Measurements from ENCODE around the gene LRRC18. TPM values are rescaled to one million over a fixed set of nuclear protein-coding genes. Genes with fewer than 3 reads are reported as not detected.

LRRC18 gene
- polyA plus RNA-seq, 1 of the 3 experiments (the other 2 are of a cell fraction), result not detected

DNA sequence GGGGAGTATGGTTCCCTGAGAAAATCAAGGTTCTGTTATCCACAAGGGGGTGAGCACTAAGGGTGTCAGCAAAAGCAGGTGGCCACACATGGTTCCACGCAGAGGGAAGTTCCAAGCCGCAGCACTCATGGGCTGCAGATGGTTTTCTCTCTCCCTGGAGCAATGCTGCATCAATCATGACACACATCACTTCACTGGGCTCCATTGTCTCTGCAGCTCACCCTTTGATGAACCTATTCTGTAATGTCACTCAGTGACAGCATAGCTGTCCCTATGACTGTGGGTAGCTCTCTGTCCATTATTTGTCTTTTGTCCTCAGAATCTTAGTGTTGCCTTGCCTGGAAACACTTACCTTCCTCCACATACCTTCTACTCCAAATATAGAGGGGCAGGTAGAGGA lies 34.8 kb downstream of the LRRC18 start:
- DNase-seq, result no peak
- Histone ChIP-seq H3K4me3 (ENCODE audit: low read depth in 2 of 2, low read length in 1 of 2) (no peak overlapping the region), H3K27ac (ENCODE audit: low read depth in 2 of 2, low read length in 1 of 2) (no peak overlapping the region), H3K79me2 (ENCODE audit: insufficient read depth) (no peaks in the 10 kb centered on the region), H3F3A (replicated peaks; ENCODE audit: insufficient read depth) (no peaks in the 10 kb centered on the region), H4K20me1 (ENCODE audit: insufficient read depth) (no peaks in the 10 kb centered on the region), H3K27me3 (ENCODE audit: insufficient read depth) (no peaks in the 10 kb centered on the region), H3K4me1 (ENCODE audit: control insufficient read depth in 1 of 2, insufficient read depth in 2 of 2, low read depth in 1 of 2, low read length in 1 of 2) (no peaks in the 10 kb centered on the region), H3K9me2 (no peaks in the 10 kb centered on the region), H3K4me2 (no peak overlapping the region), H3K9ac (no peak overlapping the region), H3K36me3 (replicated peaks in 1 of 2; ENCODE audit: control insufficient read depth in 1 of 2, insufficient read depth in 2 of 2, low read length in 1 of 2) (no peaks in the 10 kb centered on the region), H2AFZ (ENCODE audit: low read depth) (no peak overlapping the region), H3K9me3 (no peaks in the 10 kb centered on the region)
- TF ChIP-seq REST (IDR thresholded peaks at IDR 0.05; ENCODE audit: low read depth, low read length), result no peak
- TF ChIP-seq, protein P1, sequence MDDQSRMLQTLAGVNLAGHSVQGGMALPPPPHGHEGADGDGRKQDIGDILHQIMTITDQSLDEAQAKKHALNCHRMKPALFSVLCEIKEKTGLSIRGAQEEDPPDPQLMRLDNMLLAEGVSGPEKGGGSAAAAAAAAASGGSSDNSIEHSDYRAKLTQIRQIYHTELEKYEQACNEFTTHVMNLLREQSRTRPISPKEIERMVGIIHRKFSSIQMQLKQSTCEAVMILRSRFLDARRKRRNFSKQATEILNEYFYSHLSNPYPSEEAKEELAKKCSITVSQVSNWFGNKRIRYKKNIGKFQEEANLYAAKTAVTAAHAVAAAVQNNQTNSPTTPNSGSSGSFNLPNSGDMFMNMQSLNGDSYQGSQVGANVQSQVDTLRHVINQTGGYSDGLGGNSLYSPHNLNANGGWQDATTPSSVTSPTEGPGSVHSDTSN (IDR thresholded peaks at IDR 0.05), result no peak
- TF ChIP-seq NFIC (IDR thresholded peaks at IDR 0.05; ENCODE audit: borderline replicate concordance), result no peak
- TF ChIP-seq GATA2 (CRISPR knock-in tag; IDR thresholded peaks at IDR 0.05), result no peak
- no peak for TF ChIP-seq JUND (IDR thresholded peaks at IDR 0.05)
- TF ChIP-seq, protein P2, sequence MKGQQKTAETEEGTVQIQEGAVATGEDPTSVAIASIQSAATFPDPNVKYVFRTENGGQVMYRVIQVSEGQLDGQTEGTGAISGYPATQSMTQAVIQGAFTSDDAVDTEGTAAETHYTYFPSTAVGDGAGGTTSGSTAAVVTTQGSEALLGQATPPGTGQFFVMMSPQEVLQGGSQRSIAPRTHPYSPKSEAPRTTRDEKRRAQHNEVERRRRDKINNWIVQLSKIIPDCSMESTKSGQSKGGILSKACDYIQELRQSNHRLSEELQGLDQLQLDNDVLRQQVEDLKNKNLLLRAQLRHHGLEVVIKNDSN (IDR thresholded peaks at IDR 0.05; ENCODE audit: borderline replicate concordance, low read depth), result no peak
- TF ChIP-seq GABPA (IDR thresholded peaks at IDR 0.05; ENCODE audit: low read depth), result no peak
- TF ChIP-seq RCOR1 (IDR thresholded peaks at IDR 0.05; ENCODE audit: low read length), result no peak
- TF ChIP-seq NRF1 (IDR thresholded peaks at IDR 0.05; ENCODE audit: low read depth, low read length), result no peak
- TF ChIP-seq ELF1 (IDR thresholded peaks at IDR 0.05), result no peak
- ChIA-PET POLR2A (no interaction called here), CTCF (interaction anchor here (3.4 kb wide), 1 partner anchor 18 kb away, joined by 15 read pairs; no protein-coding TSS in a partner anchor)
- 36% methylated on average over 2 of the region's 2 CpGs for WGBS (ENCODE audit: low lambda C conversion rate)

DNA sequence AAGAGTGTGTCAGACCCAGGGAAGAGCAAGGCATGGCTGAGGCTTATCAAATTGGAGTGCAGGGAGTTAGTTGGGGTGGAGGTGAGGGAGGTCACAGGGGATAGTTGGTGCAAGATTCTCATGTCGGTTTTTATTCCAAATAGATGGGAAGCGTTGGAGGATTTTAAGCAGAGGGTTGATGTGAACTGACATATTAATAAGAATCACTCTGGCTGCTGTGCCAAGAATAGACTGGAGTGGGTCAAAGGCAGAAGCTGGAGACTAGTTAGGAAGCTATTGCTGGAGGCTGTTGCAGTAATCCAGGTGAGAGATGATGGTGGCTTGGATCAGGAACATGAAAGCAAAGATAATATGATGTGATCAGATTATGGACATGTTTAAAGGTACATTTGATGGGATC lies 36.5 kb downstream of the LRRC18 start:
- Histone ChIP-seq H3K4me2 (no peak overlapping the region), H3K4me1 (ENCODE audit: control insufficient read depth in 1 of 2, insufficient read depth in 2 of 2, low read depth in 1 of 2, low read length in 1 of 2) (no peaks in the 10 kb centered on the region), H3K9ac (no peak overlapping the region), H3F3A (replicated peaks; ENCODE audit: insufficient read depth) (no peaks in the 10 kb centered on the region), H3K4me3 (ENCODE audit: low read depth in 2 of 2, low read length in 1 of 2) (no peak overlapping the region), H3K27ac (ENCODE audit: low read depth in 2 of 2, low read length in 1 of 2) (no peak overlapping the region), H3K9me3 (no peaks in the 10 kb centered on the region), H3K27me3 (ENCODE audit: insufficient read depth) (no peaks in the 10 kb centered on the region), H2AFZ (ENCODE audit: low read depth) (no peak overlapping the region), H4K20me1 (ENCODE audit: insufficient read depth) (no peaks in the 10 kb centered on the region), H3K79me2 (ENCODE audit: insufficient read depth) (no peaks in the 10 kb centered on the region), H3K9me2 (no peaks in the 10 kb centered on the region), H3K36me3 (replicated peaks in 1 of 2; ENCODE audit: control insufficient read depth in 1 of 2, insufficient read depth in 2 of 2, low read length in 1 of 2) (no peaks in the 10 kb centered on the region)
- no peak for DNase-seq
- POLR2A ChIA-PET, result no interaction called here
- WGBS (ENCODE audit: low lambda C conversion rate), result 24% methylated on average over 2 of the region's 2 CpGs
- CTCF ChIA-PET, result interaction anchor here (3.4 kb wide), 1 partner anchor 16 kb away, joined by 15 read pairs; no protein-coding TSS in a partner anchor
- TF ChIP-seq, protein P3, sequence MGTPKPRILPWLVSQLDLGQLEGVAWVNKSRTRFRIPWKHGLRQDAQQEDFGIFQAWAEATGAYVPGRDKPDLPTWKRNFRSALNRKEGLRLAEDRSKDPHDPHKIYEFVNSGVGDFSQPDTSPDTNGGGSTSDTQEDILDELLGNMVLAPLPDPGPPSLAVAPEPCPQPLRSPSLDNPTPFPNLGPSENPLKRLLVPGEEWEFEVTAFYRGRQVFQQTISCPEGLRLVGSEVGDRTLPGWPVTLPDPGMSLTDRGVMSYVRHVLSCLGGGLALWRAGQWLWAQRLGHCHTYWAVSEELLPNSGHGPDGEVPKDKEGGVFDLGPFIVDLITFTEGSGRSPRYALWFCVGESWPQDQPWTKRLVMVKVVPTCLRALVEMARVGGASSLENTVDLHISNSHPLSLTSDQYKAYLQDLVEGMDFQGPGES (IDR thresholded peaks at IDR 0.05; ENCODE audit: low read depth, low read length), result no peak
- TF ChIP-seq FOXM1 (IDR thresholded peaks at IDR 0.05; ENCODE audit: low read depth), result no peak
- no peak for TF ChIP-seq GATA2 (CRISPR knock-in tag; IDR thresholded peaks at IDR 0.05)
- TF ChIP-seq TEAD4 (IDR thresholded peaks at IDR 0.05; ENCODE audit: borderline replicate concordance, insufficient read depth), result no peak
- no peak for TF ChIP-seq FOXJ3 (CRISPR knock-in tag; IDR thresholded peaks at IDR 0.05)
- no peak for TF ChIP-seq EP300 (IDR thresholded peaks at IDR 0.05; ENCODE audit: borderline replicate concordance in 1 of 2, low read depth in 1 of 2, low read length in 1 of 2)
- TF ChIP-seq RFX5 (IDR thresholded peaks at IDR 0.05; ENCODE audit: low read length), result no peak
- TF ChIP-seq NRF1 (IDR thresholded peaks at IDR 0.05; ENCODE audit: low read depth, low read length), result no peak
- TF ChIP-seq REST (IDR thresholded peaks at IDR 0.05; ENCODE audit: low read depth, low read length), result no peak

Measured in SK-N-SH (cell line).